GM19240 (cell line): ENCODE data around the gene RGS7.
"Not testable (repeated sequence)": the region's sequence is repeated elsewhere in the genome, so short reads cannot be mapped to it uniquely, and the experiment has no call there.

Experiments
- DNase-seq: peaks from one replicate; pipeline ENCODE4 v3.0.0; 2011; ENCODE audit warnings: low spot score; ENCODE audit not compliant: insufficient read length

Gene RGS7

DNA sequence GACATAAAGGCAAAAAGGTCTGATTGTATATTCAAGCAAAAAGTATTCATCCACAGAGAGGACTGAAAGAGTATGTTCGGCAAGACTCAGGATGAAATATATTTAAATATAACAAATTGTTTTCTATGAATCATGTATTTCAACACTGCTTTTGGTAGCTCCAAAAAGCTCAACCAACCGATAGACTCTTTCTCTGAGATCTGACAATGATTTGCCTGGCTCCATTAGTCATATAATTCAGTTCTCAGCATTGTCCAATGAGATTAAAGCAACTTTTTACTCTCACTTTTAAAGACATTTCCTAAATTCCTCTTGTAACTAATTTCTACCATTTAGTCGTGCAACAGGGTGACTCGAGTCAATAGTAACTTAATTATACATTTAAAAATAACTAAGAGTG is 426.0 kb downstream of the RGS7 start:
- DNase-seq: no peak

DNA sequence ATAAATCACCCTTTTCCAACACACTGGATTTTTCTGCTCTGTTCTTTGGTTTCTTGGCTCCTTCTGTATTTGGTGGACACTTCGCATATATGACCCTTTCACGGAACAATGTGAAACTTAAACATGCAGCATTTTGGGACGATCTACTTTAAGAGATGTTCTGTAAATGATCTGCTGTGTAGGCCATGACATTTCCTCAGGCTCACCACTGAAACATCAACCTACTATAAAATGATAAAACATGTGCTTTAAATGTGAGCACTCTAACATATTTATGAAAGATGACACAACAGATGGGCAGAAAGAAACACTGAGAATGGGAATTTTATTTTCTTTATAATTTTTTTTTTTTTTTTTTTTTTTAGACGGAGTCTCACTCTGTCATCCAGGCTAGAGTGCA is 428.7 kb downstream of the RGS7 start:
- no peak for DNase-seq

DNA sequence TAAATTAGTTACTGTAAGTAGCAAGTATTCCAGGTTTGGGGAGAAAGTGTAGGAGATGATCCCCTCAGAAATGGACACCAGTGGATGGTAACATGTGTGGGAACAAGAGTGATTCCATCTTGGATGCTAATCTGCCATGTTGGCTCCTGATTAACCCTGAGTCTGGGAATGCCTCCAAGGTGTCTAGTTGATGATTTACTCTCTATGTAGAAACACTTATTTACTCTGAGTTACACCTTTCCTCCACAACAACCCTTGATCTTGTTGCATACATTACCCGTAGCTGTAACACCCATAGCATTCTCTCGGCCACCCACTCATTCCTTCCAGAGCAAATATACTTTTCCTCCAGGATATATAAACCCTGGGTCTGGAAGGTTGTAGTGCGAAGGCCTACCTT is 429.2 kb downstream of the RGS7 start:
- DNase-seq: no peak

DNA sequence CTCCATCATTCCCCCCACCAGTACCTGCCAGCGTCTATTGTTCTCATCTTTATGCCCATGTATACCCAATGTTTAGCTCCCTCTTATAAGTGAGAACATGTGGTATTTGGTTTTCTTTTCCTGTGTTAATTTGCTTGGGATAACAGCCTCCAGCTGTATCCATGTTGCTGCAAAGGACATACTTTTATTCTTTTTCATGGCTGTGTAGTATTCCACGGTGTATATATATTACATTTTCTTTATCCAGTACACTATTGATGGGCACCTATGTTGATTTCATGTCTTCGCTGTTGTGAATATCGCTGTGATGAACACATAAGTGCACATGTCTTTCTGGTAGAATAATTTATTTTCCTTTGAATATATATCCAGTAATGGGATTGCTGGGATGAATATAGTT is 431.7 kb downstream of the RGS7 start:
- no peak for DNase-seq

DNA sequence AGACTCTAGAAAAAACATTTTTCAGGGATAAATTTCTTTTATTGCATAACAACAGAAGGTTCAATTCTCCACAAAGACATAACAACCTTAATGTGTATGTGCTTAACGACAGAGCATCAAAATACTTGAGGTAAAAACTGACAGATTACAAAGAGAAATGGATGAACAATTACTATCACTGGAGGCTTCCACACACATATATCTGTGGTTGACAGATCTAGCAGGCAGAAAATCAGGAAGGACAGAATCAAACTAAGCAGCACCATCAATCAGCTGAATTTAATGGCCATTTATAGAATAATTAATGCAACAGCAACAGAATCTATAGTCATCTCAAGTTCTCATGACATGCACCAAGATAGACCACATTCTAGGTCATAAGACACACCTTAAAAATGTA is 439.0 kb downstream of the RGS7 start:
- DNase-seq: no peak

DNA sequence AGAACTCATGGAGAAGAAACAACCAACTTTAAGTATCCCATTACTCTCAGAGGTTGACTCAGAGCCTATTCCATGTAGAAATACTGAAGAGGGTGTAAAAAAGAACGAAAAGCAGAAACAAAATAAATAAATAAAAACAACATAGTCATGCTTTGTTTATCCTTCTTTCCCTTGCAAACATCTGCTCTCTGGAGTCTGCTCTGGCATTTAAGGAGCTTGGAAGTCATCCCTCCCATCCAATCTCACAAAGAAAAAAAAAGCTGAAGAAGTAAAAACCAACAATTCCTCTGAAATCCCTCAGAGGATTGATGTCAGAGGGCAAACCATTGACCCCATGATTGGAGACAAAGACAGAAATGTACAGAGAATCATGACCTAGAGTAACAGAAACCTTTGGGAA is 442.5 kb downstream of the RGS7 start:
- DNase-seq: no peak

DNA sequence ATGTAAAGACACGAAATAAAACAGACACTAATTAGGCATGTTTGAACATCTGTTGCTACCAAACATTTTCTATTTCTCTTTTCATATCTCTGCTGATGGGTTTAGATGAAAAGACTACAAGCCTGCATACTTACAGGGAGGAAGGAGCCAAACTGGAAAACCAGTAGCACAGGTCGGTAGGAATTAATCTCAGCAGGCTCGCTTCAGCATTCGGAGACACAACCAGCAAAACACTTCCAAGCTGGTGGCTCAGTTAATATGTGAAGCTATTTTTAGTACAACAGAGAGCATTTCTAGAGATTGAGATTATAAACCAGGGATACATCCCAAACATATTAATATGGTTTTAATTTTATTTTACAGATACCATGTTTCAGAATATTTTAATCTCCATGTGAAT is 444.2 kb downstream of the RGS7 start:
- DNase-seq: no peak

DNA sequence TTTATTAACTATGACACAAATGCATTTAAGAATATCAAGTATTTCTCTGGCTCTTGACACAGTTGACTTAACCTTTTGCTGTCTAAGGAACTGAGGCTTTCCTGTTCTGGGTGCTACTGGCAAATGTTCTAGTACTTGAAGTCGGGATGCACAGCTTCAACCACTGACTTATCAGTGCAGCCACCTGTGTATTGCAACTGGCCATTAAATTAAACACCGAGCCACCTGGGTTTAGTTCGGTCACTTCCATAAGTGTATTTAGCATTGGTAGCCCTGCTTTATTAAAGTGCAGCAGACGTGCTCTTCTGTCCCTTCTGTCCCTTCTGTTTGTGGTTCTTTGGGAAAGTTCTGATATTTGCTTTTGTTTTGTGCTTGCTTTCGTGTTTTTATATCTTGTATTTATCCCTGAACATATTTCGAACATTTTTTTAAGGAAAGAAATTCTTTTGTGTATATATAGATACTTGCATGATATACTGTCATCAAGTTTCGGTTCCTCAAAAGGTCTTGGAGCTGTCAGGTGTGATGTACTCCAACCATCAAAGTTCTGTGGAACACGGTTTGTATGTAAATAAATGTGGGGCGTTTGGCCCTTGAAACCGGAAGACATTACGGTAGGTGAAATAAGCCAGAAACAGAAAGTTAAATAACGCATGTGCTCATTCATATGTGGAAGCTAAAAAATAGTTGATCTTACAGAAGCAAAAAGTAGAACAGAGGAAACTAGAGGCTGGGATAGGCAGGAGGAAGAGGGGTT is 447.1 kb downstream of the RGS7 start:
- DNase-seq: no peak

DNA sequence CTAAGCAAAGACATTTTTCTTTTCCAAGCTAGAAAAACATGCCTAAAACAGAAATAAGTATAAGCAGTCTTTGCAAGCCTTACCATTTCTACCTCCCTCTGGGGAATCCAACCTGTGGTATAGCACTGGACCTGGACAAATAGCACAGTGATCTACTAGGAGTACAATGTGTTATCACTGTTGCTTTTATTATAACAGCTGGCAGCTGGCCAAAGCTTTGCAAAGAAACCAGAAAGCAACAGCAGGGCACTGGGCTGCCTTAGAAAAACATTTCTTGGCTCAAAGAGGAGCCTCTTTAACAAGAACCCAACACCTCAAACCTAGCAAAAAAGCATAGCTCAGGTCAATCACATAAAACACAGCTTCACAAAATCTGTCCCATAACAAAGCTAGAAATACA is 450.5 kb downstream of the RGS7 start:
- DNase-seq: no peak

DNA sequence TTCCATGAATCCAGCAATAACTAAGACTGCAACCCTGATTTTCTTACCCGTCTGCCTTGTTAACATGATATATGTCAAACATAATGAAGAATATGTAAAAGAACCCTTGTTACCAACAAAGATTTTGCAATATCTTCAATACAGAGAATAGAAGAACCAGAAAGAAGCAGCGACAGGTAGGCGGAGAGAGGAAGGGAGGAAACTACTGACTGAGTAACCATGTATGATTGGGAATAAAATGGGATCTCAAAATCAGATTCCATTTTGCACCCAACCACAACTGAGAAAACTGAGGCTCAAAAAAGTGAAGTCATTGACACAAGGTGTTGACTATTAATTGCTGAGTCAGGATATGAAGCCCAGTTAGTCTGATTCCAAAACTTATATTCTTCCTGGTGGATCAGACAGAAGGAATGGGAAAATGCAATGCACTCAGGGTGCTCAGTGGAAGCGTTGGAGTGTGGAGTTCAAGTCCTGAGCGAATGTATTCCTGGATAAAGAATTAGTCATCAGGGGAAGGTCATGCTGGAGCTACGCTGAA is 451.7 kb downstream of the RGS7 start:
- no peak for DNase-seq

DNA sequence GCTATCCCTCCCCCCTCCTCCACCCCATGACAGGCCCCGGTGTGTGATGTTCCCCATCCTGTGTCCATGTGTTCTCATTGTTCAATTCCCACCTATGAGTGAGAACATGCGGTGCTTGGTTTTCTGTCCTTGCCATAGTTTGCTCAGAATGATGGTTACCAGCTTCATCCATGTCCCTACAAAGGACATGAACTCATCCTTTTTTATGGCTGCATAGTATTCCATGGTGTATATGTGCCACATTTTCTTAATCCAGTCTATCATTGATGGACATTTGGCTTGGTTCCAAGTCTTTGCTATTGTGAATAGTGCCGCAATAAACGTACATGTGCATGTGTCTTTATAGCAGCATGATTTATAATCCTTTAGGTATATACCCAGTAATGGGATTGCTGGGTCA is 461.6 kb downstream of the RGS7 start:
- not testable (repeated sequence) for DNase-seq

DNA sequence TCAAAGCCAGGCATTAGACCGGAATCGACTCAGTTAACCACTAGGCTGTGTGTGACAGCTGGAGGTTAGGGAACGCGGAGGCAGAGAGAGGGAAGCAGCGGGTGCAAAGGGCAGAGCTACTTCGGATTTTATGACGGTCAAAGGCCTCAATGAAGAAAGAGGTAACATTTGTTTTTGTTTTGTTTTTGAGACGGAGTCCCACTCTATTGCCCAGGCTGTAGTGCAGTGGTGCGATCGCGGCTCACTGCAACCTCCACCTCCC is 468.3 kb downstream of the RGS7 start:
- no peak for DNase-seq

DNA sequence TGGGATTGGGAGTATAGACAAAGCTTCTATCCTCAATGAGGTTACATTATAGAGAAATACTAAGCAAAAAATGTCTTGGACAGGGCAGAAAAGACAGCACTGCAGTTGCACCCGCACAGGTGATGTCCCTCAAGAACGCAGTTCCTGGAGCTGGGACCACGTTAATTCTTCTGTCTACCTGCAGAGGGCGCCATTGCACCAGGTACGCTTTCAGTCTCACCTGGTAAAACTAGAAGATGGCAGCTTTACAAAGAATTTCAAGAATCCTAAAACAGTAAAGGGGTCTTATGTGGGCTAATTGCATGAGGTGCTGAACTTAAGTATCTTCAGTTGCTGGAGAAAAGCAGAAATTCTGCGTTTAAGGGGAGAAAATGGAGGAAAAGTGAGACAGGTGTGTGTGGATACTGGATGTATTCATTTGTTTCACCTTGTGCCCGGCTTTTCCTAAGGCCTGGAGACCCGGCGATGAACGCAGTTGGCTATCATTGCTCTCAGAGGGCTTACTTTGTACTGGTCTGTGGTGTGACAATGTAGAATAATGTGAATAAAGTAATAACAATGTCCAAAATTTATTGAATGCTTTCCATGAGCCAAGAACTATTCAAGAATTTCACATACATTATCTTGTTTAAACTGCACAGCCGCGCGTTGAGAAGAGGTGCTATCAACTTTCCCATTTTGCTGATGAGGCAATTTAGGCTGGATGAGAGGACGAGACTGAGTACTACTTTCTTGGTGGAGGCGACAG is 468.8 kb downstream of the RGS7 start:
- no peak for DNase-seq

DNA sequence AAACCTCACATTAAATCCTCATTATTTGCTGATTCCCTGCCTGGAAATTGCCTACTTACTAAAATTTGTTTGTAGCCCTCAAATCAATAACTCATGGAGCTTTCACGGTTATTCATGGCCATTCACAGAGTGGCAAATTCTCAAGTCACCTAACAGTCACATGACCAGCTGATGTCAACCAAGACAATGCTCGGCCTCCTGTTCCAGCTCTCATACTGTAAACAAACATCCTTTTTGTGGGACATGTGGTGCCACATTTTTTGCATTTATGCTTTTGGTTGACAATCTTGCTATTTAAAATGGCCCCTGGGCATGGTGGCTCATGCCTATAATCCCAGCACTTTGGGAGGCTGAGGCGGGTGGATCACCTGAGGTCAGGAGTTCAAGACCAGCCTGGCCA is 473.5 kb downstream of the RGS7 start:
- DNase-seq: no peak

DNA sequence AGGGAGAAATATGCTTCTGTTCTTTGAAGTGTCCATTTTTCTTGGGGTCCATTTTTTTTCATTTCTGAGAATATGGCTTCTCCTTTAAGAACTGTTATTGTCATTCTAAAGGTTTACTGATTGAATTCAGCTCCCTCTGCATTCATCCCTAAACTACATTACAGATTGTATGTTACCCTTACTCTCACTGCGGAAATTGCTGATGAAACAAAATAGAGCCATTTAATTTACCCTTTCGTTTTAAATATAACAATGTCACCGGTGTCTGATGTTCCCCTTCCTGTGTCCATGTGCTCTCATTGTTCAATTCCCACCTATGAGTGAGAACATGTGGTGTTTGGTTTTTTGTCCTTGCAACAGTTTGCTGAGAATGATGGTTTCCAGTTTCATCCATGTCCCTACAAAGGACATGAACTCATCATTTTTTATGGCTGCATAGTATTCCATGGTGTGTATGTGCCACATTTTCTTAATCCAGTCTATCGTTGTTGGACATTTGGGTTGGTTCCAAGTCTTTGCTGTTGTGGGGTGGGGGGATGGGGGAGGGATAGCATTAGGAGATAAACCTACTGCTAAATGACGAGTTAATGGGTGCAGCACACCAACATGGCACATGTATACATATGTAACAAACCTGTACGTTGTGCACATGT is 474.2 kb downstream of the RGS7 start:
- DNase-seq: not testable (repeated sequence)

DNA sequence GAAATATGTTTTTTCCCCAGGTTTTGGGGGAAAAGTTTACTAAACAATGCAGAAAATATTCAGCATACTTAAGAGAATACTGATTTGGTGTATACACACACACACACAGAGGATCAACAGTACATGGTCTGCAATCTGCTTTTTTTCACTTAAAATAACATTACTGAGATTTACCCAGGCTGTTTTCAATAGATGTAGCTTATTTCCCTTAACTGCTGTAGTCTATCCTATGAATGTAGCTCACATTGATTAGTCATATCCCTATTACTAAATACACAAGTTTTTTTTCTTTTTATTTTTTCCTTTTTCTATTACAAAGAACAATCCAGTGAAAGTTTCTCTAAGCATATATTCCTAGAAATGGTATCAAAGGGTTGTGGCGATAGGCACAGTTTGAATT is 478.4 kb downstream of the RGS7 start:
- no peak for DNase-seq

DNA sequence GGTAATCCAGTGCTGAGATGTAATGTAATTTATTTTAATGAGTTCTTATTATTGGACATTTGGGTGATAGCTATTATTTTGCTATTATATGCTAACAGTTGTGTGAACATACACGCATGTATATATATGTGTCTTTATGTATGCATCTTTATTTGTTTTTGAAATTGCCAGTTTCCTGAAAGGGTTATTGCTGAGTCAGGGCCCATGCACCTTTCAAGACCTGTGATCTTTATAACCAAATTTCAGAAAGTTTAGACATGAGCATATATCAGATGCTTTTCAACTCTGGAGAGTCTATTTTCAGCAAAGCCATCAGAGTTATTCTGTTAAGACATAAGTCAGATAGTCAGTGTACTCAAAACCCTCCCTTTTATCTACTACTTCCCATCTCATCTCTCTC is 479.4 kb downstream of the RGS7 start:
- no peak for DNase-seq

DNA sequence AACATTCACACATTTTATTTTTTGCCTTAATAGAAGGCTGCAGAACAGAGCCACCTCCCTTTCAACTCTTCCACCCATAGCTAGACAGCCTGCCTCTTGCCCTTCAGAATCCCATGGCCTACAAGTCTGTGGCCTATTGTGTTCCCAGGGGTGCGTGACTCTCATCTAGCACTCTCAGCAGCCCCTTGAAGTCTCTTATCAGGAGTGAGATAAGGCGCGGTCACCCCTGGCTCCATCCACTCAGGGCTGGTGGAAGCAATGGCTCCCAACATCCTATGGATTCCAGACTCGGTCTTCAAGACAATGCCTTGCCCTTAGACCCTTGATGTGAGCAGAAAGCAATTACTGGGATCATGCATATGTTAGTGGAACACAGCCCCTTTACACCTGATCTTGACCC is 480.9 kb downstream of the RGS7 start:
- DNase-seq: no peak

DNA sequence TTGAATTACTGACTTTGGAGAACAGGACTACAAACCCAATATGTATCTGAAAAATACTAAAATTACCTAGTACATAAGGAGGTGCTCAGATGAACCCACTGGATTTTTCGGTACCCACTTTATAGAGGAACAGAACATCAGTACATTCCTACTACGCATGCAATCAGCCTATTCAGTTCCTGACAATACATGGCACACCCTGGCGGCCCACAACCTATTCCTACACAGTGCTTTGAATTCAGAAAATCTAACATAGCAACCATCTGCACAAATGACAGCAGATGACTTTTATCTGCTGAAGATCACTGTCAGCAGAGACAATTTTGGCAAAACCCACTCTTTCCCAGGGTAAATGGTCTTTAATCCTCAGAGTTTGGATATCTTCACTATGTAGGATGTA is 487.9 kb downstream of the RGS7 start:
- no peak for DNase-seq

DNA sequence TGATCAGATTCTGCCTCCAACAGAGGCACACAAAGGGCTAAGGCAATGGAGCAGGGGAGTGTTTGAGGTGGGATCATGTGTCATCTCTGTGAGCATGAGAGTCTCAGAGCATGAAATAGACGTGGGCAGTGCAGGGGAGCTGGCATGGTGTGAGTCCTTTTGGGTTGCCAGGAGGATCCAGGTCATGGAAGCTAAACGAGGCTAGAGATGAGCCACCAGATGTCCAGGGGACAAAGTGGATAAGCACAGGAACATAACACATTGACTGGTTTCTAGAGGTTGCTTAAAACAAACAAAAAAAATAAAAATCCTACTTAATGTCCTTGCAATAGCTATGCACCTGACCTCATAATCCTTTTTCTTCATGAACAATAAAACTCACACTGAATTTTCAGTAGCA is 490.3 kb downstream of the RGS7 start:
- no peak for DNase-seq

DNA sequence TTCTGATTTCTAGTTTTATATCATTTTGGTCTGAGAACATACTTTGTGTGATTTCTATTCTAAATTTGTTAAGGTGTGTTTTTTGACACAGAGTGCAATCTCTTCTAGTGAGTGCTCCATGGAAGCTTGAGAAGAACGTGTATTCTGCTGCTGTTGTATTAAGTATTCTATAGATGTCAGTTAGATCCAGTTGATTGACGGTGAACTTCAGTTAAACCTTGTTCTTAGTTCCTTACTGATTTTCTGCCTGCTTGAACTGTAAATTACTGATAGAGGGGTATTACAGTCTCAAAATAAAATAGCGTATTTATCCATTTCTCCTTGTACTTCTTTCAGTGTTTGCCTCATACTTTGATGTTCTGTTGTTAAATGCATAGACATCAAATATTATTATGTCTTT is 497.0 kb downstream of the RGS7 start:
- DNase-seq: no peak

DNA sequence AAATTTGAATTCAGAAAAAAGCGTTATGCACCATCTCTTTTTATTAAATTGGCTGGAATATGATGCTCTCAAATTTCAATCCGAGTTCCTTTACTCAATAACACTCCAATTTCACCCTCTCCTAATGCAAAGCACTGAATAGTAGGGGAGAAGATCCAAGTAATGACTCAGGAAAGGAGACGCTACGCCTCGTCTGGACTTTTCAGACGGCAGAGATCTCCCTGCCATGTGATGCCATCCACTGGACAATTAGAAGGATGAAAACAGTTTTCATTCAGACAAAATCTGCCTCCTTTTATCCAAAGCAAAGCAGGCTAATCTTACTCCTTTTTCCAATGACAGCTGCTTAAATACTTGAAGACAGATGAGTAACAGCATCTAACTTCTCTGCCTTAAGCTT is 502.6 kb downstream of the RGS7 start:
- DNase-seq: no peak

DNA sequence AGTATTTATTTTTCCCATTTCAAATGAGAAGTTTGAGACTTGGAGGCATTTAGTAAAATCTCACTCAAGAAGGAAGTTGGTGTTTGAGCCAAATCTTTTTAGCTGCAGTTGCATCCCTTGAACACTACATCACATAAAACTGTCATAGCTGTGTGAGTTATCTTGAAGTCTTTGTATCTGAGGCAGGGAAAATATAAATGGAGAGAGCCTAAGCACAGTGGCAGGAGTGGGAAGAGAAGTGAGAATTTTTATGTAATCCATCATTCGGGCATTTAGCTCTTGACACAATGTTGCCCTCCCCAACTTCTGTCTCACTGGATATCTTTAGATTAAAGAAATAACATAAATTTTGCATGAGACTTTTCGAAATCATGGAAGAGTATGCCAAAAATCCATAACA is 509.7 kb downstream of the RGS7 start:
- no peak for DNase-seq
